MG63 (cell line): Measurements from ENCODE around the gene DOCK2. TPM values are rescaled to one million over a fixed set of nuclear protein-coding genes. Genes with fewer than 3 reads are reported as not detected.

Experiments
- DNase-seq: peaks from one replicate; pipeline ENCODE4 v3.0.0-alpha.2; 2020
- H3K27me3 ChIP-seq: fragments of 250-450 bp; sonication (Bioruptor Pico); 2 replicates; pipeline ENCODE4 v1.5.1; 2020; ENCODE audit warnings: mild to moderate bottlenecking, moderate library complexity
- H3K36me3 ChIP-seq: fragments of 250-450 bp; sonication (Bioruptor Pico); 2 replicates; pipeline ENCODE4 v1.5.1; 2020; ENCODE audit warnings: mild to moderate bottlenecking, moderate library complexity
- H3K4me3 ChIP-seq: fragments of 250-450 bp; sonication (Bioruptor Pico); 2 replicates; pipeline ENCODE4 v1.5.1; 2020; ENCODE audit warnings: mild to moderate bottlenecking, moderate library complexity
- H3K9me3 ChIP-seq: fragments of 250-450 bp; sonication (Bioruptor Pico); 2 replicates; pipeline ENCODE4 v1.5.1; 2020; ENCODE audit warnings: mild to moderate bottlenecking, moderate library complexity
- total RNA-seq: library from RNA; depleted of rRNA; stranded (reverse); fragments of >200 nt; shearing (Covaris generic); gene quantifications from 2 replicates; pipeline ENCODE4 v1.2.3, GENCODE V29; 2014; ENCODE audit warnings: low replicate concordance

DOCK2 gene
- total RNA-seq, 1 experiment from 2014 or later: 12.6 TPM

DNA sequence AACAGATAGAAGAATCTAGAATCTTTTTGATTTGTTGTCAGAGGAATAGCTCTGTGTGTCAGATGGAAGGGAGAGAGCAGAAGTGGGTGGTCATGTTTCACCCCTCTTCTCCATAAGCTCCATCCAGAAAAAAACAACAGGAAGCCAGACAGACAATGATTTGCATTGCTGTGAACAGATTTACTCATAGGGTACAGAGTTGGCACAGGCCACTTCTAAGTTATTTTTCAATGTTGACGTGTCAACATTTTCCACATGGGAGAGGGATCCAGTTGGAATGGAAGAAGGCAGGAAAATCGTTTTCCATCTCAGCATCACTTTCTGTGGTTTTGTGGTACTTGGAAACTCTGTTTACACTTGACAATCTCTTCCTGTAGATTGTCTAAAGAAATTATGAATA is 256.5 kb downstream of the DOCK2 start:
- Histone ChIP-seq H3K4me3 (no peak overlapping the region), H3K9me3 (no peaks in the 10 kb centered on the region), H3K36me3 (peaks cover 16% of the 10 kb centered on the region), H3K27me3 (no peaks in the 10 kb centered on the region)
- DNase-seq: peak; percentile 44

DNA sequence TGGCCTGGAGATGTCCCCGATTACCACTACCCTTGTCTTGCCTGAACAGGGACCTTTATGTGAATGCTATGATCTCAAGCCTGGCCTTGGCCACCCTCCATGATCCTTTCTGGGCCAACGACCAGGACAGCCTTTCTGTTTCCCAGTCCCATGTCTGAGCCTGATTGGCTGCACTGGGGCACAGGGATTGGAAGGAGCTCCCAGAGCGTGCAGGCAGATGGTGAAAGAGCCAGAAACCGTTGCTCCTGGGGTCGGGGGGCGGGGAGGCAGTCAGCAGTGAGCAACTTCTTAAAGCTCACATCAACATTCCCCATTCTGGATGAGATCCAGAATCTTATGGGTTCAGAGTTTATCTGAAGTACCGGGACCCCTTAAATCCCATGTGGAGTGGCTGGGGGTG is 258.9 kb downstream of the DOCK2 start:
- no peak overlapping the region for H3K4me3 ChIP-seq
- DNase-seq: peak; percentile 95
- no peaks in the 10 kb centered on the region for H3K9me3 ChIP-seq
- no peaks in the 10 kb centered on the region for H3K27me3 ChIP-seq
- peaks cover 14% of the 10 kb centered on the region for H3K36me3 ChIP-seq

DNA sequence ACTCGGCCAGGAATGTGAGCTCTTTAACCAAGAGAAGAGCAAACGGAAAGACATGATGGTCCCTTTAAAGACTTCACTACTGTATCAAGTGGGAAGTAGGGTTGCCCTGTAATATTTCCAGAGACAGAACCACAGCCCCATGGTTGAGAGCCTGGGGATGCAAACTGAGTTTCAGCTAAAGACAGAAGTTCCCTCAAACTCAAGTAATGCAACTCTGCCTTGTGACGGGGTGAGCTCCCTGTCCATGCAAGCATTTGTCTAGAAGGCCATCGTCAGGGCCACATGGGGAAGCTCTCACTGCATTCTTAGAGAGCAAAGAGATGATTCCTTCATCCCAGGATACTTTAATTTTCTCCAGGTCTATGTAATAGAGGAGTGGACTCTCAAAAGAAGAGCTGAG is 260.4 kb downstream of the DOCK2 start:
- no peak for DNase-seq
- Histone ChIP-seq H3K27me3 (no peaks in the 10 kb centered on the region), H3K4me3 (no peak overlapping the region), H3K36me3 (peaks cover 14% of the 10 kb centered on the region), H3K9me3 (no peaks in the 10 kb centered on the region)

DNA sequence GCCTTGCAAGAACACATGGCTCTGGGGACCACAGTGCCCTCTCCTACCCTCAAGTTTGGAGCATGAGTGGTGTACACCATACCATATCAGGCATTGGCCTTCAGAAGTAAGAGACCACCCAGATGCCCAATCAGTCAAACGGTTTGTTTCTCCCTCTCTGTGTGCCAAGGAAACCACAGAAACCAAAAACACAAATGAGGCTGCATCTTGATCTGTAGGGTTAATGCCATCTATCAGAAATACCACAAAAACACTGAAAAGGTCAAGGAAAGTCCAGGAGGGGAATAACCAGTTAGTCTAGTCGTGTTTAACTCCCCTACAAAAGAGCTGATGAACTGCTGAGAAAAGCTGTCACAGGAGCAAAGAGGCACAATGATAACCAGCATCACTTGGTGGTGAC is 264.8 kb downstream of the DOCK2 start:
- H3K27me3 ChIP-seq: no peaks in the 10 kb centered on the region
- DNase-seq: no peak
- peaks cover 9% of the 10 kb centered on the region for H3K36me3 ChIP-seq
- no peak overlapping the region for H3K4me3 ChIP-seq
- no peaks in the 10 kb centered on the region for H3K9me3 ChIP-seq

DNA sequence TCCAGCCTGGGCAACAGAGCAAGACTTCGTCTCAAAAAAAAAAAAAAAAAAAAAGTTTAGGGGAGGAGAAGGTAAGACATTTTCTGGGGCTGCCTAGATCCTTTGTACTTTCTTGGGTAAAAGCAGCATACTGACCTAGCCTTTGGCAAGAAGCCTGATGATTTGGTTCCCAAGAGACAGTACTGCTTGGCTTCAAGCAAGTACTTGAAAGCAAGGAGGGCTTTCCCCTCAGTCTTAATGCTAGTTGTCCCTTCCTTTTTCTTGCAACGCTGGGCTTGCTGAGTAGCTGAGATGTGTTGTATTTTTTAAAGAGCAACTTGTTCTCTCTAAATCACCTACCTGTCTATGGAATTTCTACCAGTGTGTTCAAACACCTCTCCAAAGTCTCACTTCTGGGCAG is 267.0 kb downstream of the DOCK2 start:
- H3K4me3 ChIP-seq: no peak overlapping the region
- H3K9me3 ChIP-seq: no peaks in the 10 kb centered on the region
- no peaks in the 10 kb centered on the region for H3K27me3 ChIP-seq
- no peaks in the 10 kb centered on the region; the same call in 1 of the 2 replicates for H3K36me3 ChIP-seq
- peak; percentile 48 for DNase-seq

DNA sequence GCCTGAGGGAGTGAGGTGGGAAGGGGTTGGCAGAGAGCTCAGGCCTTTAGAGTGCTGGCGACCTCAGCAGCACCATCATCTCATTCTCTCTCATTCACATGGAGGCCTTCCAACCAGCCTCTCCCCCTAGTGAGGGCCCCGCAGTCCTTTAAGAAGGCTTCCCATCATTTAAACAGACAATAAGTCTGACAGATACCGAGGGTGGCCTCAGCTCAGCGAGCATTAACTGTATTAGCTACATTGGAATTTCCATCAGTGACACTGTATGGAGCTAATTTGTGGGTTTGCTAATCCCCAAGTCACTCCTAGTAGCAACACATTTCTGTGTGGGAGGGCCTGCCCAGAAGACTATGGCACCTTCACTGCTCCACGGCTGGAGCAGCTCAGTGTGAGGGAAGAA is 267.4 kb downstream of the DOCK2 start:
- DNase-seq: no peak

DNA sequence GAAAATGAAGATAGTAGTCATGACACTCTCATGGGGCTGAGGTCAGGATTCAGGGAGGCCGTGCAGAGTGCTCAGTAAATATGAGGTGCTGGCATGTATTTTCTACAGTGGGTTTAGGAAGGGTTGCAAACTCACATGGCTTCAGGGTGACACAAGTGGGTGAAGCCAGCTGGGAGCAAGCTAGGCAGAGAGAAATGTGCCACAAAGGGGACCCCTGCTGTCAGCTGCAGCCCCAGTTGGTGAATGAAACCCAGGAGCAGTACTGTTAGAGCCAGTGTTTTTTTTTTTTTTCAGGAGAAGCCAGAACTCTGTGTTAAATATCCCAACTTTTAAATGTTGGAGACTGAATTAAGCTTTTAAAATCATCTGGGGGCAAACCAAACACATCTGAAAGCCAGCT is 267.9 kb downstream of the DOCK2 start:
- no peaks in the 10 kb centered on the region; the same call in none of the 2 replicates for H3K36me3 ChIP-seq
- no peaks in the 10 kb centered on the region for H3K9me3 ChIP-seq
- no peaks in the 10 kb centered on the region for H3K27me3 ChIP-seq
- H3K4me3 ChIP-seq: no peak overlapping the region
- DNase-seq: no peak

More for the DNA sequence above, 267.4 kb downstream of the DOCK2 start:
- Histone ChIP-seq H3K4me3 (no peak overlapping the region), H3K27me3 (no peaks in the 10 kb centered on the region), H3K9me3 (no peaks in the 10 kb centered on the region), H3K36me3 (no peaks in the 10 kb centered on the region; the same call in none of the 2 replicates)

DNA sequence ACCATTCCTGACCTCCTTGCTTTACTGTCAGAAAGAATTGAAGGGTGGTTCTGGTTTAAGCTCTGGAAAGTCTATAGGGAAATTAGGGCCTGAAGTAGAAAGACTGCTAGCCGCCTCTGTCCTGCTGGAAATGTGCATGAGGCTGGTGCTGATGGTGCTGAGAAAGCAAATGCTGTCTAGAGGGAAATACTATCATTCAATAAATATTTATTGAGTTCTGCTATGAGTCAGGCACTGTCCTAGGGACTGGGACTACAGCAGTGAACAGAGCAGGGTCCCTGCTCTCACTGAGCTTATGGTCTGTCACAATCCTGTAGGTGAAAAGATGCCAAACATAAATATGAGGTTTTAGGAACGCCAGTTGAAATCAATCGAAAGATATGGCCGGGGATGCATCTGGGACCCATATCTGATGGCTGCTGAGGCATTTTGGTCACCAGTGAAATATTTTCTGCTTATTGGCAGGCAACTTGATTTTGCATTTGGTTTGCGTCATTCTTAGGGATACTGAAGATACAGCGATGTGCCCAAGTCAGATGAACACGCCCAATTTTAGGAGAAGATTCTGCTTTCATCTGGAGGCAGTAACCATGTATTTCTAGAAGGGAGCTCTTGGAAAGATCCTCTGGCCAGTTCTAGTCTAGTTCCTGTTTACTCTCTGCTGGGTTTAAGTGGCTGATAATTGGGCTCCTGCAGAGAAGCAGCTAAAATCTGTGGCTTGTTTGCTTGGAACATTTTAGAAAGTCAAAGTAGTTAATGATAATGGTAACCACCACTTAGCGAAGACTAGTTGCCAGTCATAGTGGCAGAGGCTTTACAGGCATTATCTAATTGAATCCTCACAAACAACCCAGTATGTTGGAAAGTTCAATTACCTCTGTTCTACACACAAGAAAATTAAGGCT is 269.9 kb downstream of the DOCK2 start:
- H3K36me3 ChIP-seq: no peaks in the 10 kb centered on the region; the same call in none of the 2 replicates
- DNase-seq: no peak
- no peaks in the 10 kb centered on the region for H3K27me3 ChIP-seq
- H3K9me3 ChIP-seq: no peaks in the 10 kb centered on the region
- no peak overlapping the region for H3K4me3 ChIP-seq

DNA sequence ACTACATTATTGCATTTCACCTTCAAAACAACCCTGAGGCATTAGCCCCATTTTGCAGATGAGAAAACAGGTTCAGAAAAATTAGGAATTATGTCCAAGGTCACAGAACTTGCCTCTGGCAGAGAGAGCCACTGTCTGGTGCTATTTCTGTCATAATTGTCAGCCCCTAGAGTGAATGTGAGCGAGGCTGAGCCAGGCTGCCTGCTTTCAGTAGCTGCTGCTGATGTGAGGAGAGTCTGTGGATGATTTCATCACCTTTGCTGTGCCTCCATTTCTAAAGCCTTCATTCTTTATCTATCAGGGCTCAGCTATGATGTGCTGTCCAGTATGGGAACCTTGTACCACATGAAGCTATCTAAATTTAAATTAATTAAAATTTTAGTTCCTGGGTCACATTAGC is 271.8 kb downstream of the DOCK2 start:
- Histone ChIP-seq H3K4me3 (no peak overlapping the region), H3K36me3 (no peaks in the 10 kb centered on the region; the same call in 1 of the 2 replicates), H3K9me3 (no peaks in the 10 kb centered on the region), H3K27me3 (no peaks in the 10 kb centered on the region)
- no peak for DNase-seq

DNA sequence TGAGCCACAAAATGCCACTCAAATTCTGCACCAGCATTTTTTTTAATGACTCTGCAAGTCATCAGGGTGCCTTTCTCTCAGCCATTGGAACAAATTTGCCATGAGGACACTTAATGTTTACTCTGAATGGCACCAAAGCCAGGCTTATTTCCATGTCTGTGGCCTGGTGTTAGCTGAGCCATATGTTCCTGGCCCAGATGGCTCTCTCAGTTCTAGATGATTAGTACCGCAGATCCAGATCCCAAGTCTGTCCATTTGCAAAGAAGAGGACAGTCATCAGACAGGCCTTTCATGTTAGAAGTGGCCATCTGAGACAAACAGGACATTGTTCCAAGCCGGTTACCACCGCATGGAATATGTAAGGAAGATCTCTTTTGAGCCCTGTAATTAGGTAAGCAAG is 272.9 kb downstream of the DOCK2 start:
- H3K27me3 ChIP-seq: no peaks in the 10 kb centered on the region
- H3K36me3 ChIP-seq: no peaks in the 10 kb centered on the region; the same call in 1 of the 2 replicates
- H3K4me3 ChIP-seq: no peak overlapping the region
- DNase-seq: no peak
- H3K9me3 ChIP-seq: no peaks in the 10 kb centered on the region

DNA sequence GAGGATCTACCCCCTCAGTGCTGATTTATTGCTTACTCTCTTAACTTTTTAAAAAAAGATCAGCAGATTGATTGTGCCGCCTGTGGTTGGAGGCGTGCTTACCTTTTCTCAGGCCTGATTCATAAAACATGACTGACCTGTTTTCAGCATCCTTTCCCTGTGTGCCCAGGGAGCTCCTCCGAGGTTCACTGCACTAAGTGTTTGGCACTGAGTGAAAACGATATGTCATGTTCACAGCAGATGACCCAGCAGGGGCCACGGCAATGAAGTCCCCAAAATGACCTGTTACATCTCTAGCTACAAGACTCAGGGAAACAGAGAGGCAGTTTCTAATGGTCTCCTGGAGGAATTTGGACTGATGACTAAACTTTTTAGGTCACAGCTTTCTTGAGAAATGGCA is 273.3 kb downstream of the DOCK2 start:
- Histone ChIP-seq H3K4me3 (no peak overlapping the region), H3K27me3 (no peaks in the 10 kb centered on the region), H3K9me3 (no peaks in the 10 kb centered on the region), H3K36me3 (no peaks in the 10 kb centered on the region; the same call in 1 of the 2 replicates)
- DNase-seq: no peak

DNA sequence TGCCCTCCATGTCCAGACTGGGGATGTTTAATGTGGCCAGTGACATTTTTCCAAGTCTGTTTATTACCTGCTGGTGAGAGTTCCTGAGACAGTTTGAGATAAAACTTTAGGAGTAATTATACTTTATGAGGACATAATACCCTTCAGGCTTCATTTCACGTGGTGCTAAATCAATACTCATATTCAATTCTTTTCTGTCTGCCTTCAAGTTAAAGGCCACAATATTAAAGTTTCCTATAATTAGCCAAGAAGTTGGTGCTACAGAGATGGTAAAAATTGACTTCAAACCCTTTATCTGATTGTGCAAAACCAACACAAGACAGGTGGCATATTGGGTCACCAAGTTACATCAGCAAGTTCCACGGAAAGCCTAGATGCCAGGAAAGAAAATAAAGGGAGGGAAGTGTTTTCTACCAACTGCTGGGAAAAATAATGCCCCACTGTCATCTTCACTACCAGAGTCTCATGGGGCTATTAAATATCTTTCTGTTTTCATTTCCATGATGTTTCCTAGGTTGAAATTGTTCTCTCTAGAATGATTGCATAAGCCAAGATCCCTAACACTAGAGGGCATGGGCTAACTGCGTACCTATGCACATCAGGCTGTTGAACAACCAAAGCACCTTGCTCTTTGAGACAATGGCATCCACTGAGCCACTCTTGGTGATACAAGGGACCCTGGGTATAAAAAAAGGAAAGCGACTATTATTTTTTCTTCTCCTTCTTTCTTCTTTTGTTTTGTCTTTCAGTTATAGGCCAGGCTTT is 274.6 kb downstream of the DOCK2 start:
- no peak for DNase-seq
- H3K9me3 ChIP-seq: no peaks in the 10 kb centered on the region
- no peak overlapping the region for H3K4me3 ChIP-seq
- no peaks in the 10 kb centered on the region for H3K27me3 ChIP-seq
- no peaks in the 10 kb centered on the region; the same call in 1 of the 2 replicates for H3K36me3 ChIP-seq

DNA sequence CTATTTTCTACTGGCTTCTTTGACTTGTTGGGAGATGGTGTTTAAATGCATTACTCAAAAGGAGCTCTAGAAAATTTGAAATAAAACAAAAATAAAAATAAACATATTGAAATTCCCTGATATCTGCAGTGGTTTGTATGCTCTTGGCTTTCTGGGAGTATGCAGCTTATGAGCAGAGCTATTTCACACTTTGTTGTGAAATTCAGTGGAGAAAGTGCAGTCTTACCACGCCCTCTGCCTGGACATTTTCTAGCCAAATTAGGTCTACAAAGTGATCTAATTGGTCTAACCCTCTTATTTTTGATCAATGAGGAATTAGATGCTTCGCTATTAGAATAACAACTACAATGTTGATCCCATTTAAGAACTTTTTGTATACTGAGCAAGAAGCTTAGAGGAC is 276.4 kb downstream of the DOCK2 start:
- DNase-seq: no peak
- no peak overlapping the region for H3K4me3 ChIP-seq
- no peaks in the 10 kb centered on the region; the same call in 1 of the 2 replicates for H3K36me3 ChIP-seq
- no peaks in the 10 kb centered on the region for H3K27me3 ChIP-seq
- no peaks in the 10 kb centered on the region for H3K9me3 ChIP-seq

DNA sequence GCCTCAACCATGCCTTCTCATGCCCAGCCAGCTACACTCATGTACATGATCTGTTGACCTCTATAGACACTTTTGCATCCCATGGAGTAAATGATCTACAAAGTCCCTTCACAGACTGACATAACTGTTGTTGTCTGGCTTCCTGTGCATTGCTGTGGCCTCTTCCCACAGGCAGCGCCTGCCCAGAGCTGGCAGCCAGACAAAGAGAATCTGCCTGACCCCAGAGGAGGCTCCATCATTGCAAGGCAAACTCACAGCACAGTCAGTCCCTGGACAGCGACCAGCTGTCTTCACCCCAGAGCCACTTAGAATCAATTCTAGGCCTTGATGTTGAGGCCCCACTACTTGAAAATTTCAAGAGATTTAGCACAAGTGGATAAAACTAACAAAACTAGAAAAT is 277.7 kb downstream of the DOCK2 start:
- Histone ChIP-seq H3K27me3 (no peaks in the 10 kb centered on the region), H3K4me3 (no peak overlapping the region), H3K9me3 (no peaks in the 10 kb centered on the region), H3K36me3 (no peaks in the 10 kb centered on the region)
- DNase-seq: peak; percentile 67

DNA sequence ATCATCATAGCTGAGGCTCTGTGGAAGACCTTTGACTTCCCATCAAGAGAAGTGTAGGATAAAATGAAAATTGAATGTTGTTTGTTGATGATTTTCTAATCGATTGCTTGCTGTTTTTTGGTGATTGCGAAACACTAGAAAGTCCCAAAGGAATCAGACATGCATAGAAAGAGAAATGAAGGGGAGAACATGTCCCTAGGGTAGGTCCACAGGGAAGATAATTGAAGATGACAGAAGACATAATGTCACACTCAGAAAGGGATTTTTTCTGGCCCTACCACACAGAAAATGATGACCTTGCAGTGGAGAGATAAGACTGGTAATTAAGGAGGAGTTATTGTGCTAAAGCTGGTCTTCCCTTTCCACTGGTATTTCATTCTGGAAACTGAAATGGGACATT is 280.4 kb downstream of the DOCK2 start:
- no peak overlapping the region for H3K4me3 ChIP-seq
- DNase-seq: no peak
- H3K27me3 ChIP-seq: no peaks in the 10 kb centered on the region
- H3K9me3 ChIP-seq: no peaks in the 10 kb centered on the region
- H3K36me3 ChIP-seq: 0 out of 2 replicates have a peak, but pooled peaks cover 4% of the 10 kb centered on the region

DNA sequence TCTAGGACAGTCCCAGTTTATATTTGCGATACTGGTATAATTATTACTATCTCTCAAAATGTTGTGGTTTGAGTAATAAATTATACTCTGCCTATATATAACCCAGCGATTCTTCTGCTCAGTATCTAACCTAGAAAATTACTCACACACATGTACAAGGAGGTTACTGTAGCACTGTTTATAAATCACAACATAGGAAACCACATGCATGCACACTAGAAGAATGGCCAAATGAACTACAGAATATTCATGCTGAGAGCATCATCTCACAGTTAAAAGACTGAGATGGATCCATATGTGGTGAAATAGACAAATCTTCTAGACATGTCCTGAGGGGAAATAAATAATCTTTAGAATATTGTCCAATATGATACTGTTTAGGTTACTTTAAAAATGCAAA is 281.2 kb downstream of the DOCK2 start:
- H3K36me3 ChIP-seq: 0 out of 2 replicates have a peak, but pooled peaks cover 4% of the 10 kb centered on the region
- H3K27me3 ChIP-seq: no peaks in the 10 kb centered on the region
- no peak overlapping the region for H3K4me3 ChIP-seq
- DNase-seq: no peak
- H3K9me3 ChIP-seq: no peaks in the 10 kb centered on the region

DNA sequence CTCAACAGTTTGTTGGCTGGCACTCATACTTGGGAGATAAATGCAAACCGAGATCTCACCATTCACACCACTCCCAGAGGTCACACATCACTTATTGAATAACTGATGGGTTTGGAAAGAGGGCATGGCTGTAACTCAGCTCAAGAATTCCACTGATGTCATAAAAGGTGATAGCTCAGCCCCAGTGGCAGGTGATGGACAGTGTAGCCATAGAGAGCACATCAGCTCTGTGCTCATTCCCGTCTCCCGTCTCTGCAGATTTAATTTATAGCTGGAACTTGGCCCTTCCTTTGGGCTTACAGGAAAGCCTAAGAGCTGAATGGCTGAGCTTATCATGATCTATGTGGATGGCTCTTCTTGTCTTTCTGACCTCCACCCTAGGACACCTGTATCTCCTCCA is 283.4 kb downstream of the DOCK2 start:
- Histone ChIP-seq H3K9me3 (no peaks in the 10 kb centered on the region), H3K27me3 (no peaks in the 10 kb centered on the region), H3K4me3 (no peak overlapping the region), H3K36me3 (peaks cover 4% of the 10 kb centered on the region; the same call in 1 of the 2 replicates)
- no peak for DNase-seq
